MG63 (cell line): Measurements from ENCODE around the gene MCM3AP. TPM values are rescaled to one million over a fixed set of nuclear protein-coding genes. Genes with fewer than 3 reads are reported as not detected.

ENCODE experiments used
- DNase-seq: peaks from one replicate; pipeline ENCODE4 v3.0.0-alpha.2; 2020
- H3K27me3 ChIP-seq: fragments of 250-450 bp; sonication (Bioruptor Pico); 2 replicates; pipeline ENCODE4 v1.5.1; 2020; ENCODE audit warnings: mild to moderate bottlenecking, moderate library complexity
- H3K36me3 ChIP-seq: fragments of 250-450 bp; sonication (Bioruptor Pico); 2 replicates; pipeline ENCODE4 v1.5.1; 2020; ENCODE audit warnings: mild to moderate bottlenecking, moderate library complexity
- H3K4me3 ChIP-seq: fragments of 250-450 bp; sonication (Bioruptor Pico); 2 replicates; pipeline ENCODE4 v1.5.1; 2020; ENCODE audit warnings: mild to moderate bottlenecking, moderate library complexity
- H3K9me3 ChIP-seq: fragments of 250-450 bp; sonication (Bioruptor Pico); 2 replicates; pipeline ENCODE4 v1.5.1; 2020; ENCODE audit warnings: mild to moderate bottlenecking, moderate library complexity
- total RNA-seq: library from RNA; depleted of rRNA; stranded (reverse); fragments of >200 nt; shearing (Covaris generic); gene quantifications from 2 replicates; pipeline ENCODE4 v1.2.3, GENCODE V29; 2014; ENCODE audit warnings: low replicate concordance

MCM3AP gene
- total RNA-seq, 1 experiment from 2014 or later, result 76.0 TPM

GRCh38 chr21:46291561-46291960, 6.2 kb upstream of the MCM3AP start:
- peaks cover 19% of the 10 kb centered on the region for H3K36me3 ChIP-seq
- peaks cover 3% of the 10 kb centered on the region; the same call in 1 of the 2 replicates for H3K9me3 ChIP-seq
- no peak overlapping the region for H3K4me3 ChIP-seq
- no peak for DNase-seq
- no peaks in the 10 kb centered on the region for H3K27me3 ChIP-seq

- Histone ChIP-seq H3K9me3 (peaks cover 3% of the 10 kb centered on the region; the same call in 1 of the 2 replicates), H3K4me3 (no peak overlapping the region), H3K27me3 (no peaks in the 10 kb centered on the region), H3K36me3 (peaks cover 24% of the 10 kb centered on the region)
- DNase-seq, result no peak
These were observed 4.3 kb upstream of the MCM3AP start for GRCh38 chr21:46289655-46290179.

GRCh38 chr21:46287541-46287940, 2.1 kb upstream of the MCM3AP start:
- Histone ChIP-seq H3K4me3 (no peak overlapping the region; the same call in 1 of the 2 replicates), H3K27me3 (no peaks in the 10 kb centered on the region), H3K36me3 (peaks cover 45% of the 10 kb centered on the region), H3K9me3 (peaks cover 3% of the 10 kb centered on the region; the same call in 1 of the 2 replicates)
- DNase-seq, result no peak

- H3K36me3 ChIP-seq, result peaks cover 48% of the 10 kb centered on the region
- peak overlapping the region; percentile 84 for H3K4me3 ChIP-seq
- no peak for DNase-seq
- H3K9me3 ChIP-seq, result peaks cover 3% of the 10 kb centered on the region; the same call in 1 of the 2 replicates
- H3K27me3 ChIP-seq, result no peaks in the 10 kb centered on the region
These were observed 1.2 kb upstream of the MCM3AP start for GRCh38 chr21:46286648-46287002.

- peak; percentile 97 for DNase-seq
- H3K9me3 ChIP-seq, result no peaks in the 10 kb centered on the region
- no peaks in the 10 kb centered on the region for H3K27me3 ChIP-seq
- H3K36me3 ChIP-seq, result peaks cover 47% of the 10 kb centered on the region
- H3K4me3 ChIP-seq, result peak within 1 kb of the TSS; percentile 84
These were observed 593 bp upstream of the MCM3AP start, which contains the start of gene YBEY for GRCh38 chr21:46285761-46286647. Gene YBEY (plus strand): TSS chr21:46286342. CDS start chr21:46286914, 572 bp downstream.

GRCh38 chr21:46284733-46285132, 678 bp downstream of the MCM3AP start:
- Histone ChIP-seq H3K9me3 (no peaks in the 10 kb centered on the region), H3K4me3 (peak overlapping the region; percentile 84), H3K27me3 (no peaks in the 10 kb centered on the region), H3K36me3 (peaks cover 56% of the 10 kb centered on the region)
- DNase-seq, result no peak

- Histone ChIP-seq H3K36me3 (peaks cover 62% of the 10 kb centered on the region), H3K27me3 (no peaks in the 10 kb centered on the region), H3K9me3 (no peaks in the 10 kb centered on the region), H3K4me3 (peak overlapping the region; percentile 84)
- no peak for DNase-seq
These were observed 1.2 kb downstream of the MCM3AP start for GRCh38 chr21:46284077-46284644.

- peaks cover 93% of the 10 kb centered on the region for H3K36me3 ChIP-seq
- no peaks in the 10 kb centered on the region for H3K9me3 ChIP-seq
- no peaks in the 10 kb centered on the region for H3K27me3 ChIP-seq
- H3K4me3 ChIP-seq, result no peak overlapping the region
- no peak for DNase-seq
These were observed 10.5 kb downstream of the MCM3AP start for GRCh38 chr21:46274797-46275390.

- H3K27me3 ChIP-seq, result no peaks in the 10 kb centered on the region
- no peak overlapping the region for H3K4me3 ChIP-seq
- no peaks in the 10 kb centered on the region for H3K9me3 ChIP-seq
- peaks cover 96% of the 10 kb centered on the region for H3K36me3 ChIP-seq
- no peak for DNase-seq
These were observed 12.1 kb downstream of the MCM3AP start for GRCh38 chr21:46273341-46273740.

- Histone ChIP-seq H3K27me3 (no peaks in the 10 kb centered on the region), H3K9me3 (no peaks in the 10 kb centered on the region), H3K4me3 (no peak overlapping the region), H3K36me3 (peaks cover 92% of the 10 kb centered on the region)
- DNase-seq, result no peak
These were observed 15.9 kb downstream of the MCM3AP start for GRCh38 chr21:46269466-46269865.

- no peak for DNase-seq
- Histone ChIP-seq H3K4me3 (no peak overlapping the region), H3K9me3 (no peaks in the 10 kb centered on the region), H3K27me3 (no peaks in the 10 kb centered on the region), H3K36me3 (peaks cover 91% of the 10 kb centered on the region)
These were observed 17.0 kb downstream of the MCM3AP start for GRCh38 chr21:46268371-46268770.

GRCh38 chr21:46266946-46267345, 18.5 kb downstream of the MCM3AP start:
- no peak for DNase-seq
- Histone ChIP-seq H3K27me3 (no peaks in the 10 kb centered on the region), H3K36me3 (peaks cover 86% of the 10 kb centered on the region), H3K4me3 (no peak overlapping the region), H3K9me3 (no peaks in the 10 kb centered on the region)

- Histone ChIP-seq H3K9me3 (no peaks in the 10 kb centered on the region), H3K36me3 (peaks cover 88% of the 10 kb centered on the region), H3K27me3 (no peaks in the 10 kb centered on the region), H3K4me3 (no peak overlapping the region)
- DNase-seq, result no peak
These were observed 19.5 kb downstream of the MCM3AP start for GRCh38 chr21:46265736-46266525.

- Histone ChIP-seq H3K27me3 (no peaks in the 10 kb centered on the region), H3K9me3 (no peaks in the 10 kb centered on the region), H3K36me3 (peaks cover 86% of the 10 kb centered on the region), H3K4me3 (no peak overlapping the region)
- no peak for DNase-seq
These were observed 20.7 kb downstream of the MCM3AP start for GRCh38 chr21:46264690-46265144.

- Histone ChIP-seq H3K27me3 (no peaks in the 10 kb centered on the region), H3K9me3 (no peaks in the 10 kb centered on the region), H3K4me3 (no peak overlapping the region), H3K36me3 (peaks cover 85% of the 10 kb centered on the region)
- DNase-seq, result no peak
These were observed 21.2 kb downstream of the MCM3AP start for GRCh38 chr21:46264046-46264689.

GRCh38 chr21:46256501-46256994, 28.9 kb downstream of the MCM3AP start:
- no peak for DNase-seq
- no peaks in the 10 kb centered on the region; the same call in 1 of the 2 replicates for H3K9me3 ChIP-seq
- peaks cover 90% of the 10 kb centered on the region for H3K36me3 ChIP-seq
- no peak overlapping the region for H3K4me3 ChIP-seq
- no peaks in the 10 kb centered on the region for H3K27me3 ChIP-seq
